ENCODE measurements around the gene CSMD2.

The CSMD2 gene

GRCh38 chr1:33932871-33933270, 232.2 kb downstream of the CSMD2 start:
- TF ChIP-seq, protein P1, sequence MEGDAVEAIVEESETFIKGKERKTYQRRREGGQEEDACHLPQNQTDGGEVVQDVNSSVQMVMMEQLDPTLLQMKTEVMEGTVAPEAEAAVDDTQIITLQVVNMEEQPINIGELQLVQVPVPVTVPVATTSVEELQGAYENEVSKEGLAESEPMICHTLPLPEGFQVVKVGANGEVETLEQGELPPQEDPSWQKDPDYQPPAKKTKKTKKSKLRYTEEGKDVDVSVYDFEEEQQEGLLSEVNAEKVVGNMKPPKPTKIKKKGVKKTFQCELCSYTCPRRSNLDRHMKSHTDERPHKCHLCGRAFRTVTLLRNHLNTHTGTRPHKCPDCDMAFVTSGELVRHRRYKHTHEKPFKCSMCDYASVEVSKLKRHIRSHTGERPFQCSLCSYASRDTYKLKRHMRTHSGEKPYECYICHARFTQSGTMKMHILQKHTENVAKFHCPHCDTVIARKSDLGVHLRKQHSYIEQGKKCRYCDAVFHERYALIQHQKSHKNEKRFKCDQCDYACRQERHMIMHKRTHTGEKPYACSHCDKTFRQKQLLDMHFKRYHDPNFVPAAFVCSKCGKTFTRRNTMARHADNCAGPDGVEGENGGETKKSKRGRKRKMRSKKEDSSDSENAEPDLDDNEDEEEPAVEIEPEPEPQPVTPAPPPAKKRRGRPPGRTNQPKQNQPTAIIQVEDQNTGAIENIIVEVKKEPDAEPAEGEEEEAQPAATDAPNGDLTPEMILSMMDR (IDR thresholded peaks at IDR 0.05; ENCODE audit: borderline replicate concordance, extremely low read depth, low read length, poor library complexity, severe bottlenecking): no peak
- TF ChIP-seq EZH2 (IDR thresholded peaks at IDR 0.05; ENCODE audit: borderline replicate concordance, low read depth, low read length, severe bottlenecking): no peak
- Histone ChIP-seq H3K4me2 (ENCODE audit: insufficient read depth, low read length) (no peak overlapping the region), H3K27ac (ENCODE audit: low read length) (no peak overlapping the region), H3K4me3 (ENCODE audit: low read depth in 1 of 2, low read length in 2 of 2) (no peak overlapping the region), H3K4me1 (ENCODE audit: insufficient read depth, low read length) (no peaks in the 10 kb centered on the region), H3K9ac (ENCODE audit: low read depth, low read length) (no peak overlapping the region), H3K9me3 (ENCODE audit: insufficient read depth, low read length, severe bottlenecking) (no peaks in the 10 kb centered on the region), H2AFZ (ENCODE audit: low read depth, low read length) (no peak overlapping the region), H3K79me2 (ENCODE audit: insufficient read depth, low read length) (no peaks in the 10 kb centered on the region), H4K20me1 (ENCODE audit: insufficient read depth, low read length) (no peaks in the 10 kb centered on the region), H3K36me3 (ENCODE audit: insufficient read depth, low read length) (no peaks in the 10 kb centered on the region), H3K27me3 (ENCODE audit: insufficient read depth, low read length, poor library complexity) (no peaks in the 10 kb centered on the region)
- DNase-seq (no peak), ATAC-seq (ENCODE audit: insufficient read depth, low read depth) (no peak)

- H3K4me1 ChIP-seq (ENCODE audit: insufficient read depth, low read length): no peaks in the 10 kb centered on the region
- no peaks in the 10 kb centered on the region for H3K79me2 ChIP-seq (ENCODE audit: insufficient read depth, low read length)
- H4K20me1 ChIP-seq (ENCODE audit: insufficient read depth, low read length): no peaks in the 10 kb centered on the region
- H3K27ac ChIP-seq (ENCODE audit: low read length): no peak overlapping the region
- DNase-seq (no peak), ATAC-seq (ENCODE audit: insufficient read depth, low read depth) (no peak)
- H3K9me3 ChIP-seq (ENCODE audit: insufficient read depth, low read length, severe bottlenecking): no peaks in the 10 kb centered on the region
- H3K27me3 ChIP-seq (ENCODE audit: insufficient read depth, low read length, poor library complexity): no peaks in the 10 kb centered on the region
- TF ChIP-seq EZH2 (IDR thresholded peaks at IDR 0.05; ENCODE audit: borderline replicate concordance, low read depth, low read length, severe bottlenecking): no peak
- TF ChIP-seq, protein P1 (IDR thresholded peaks at IDR 0.05; ENCODE audit: borderline replicate concordance, extremely low read depth, low read length, poor library complexity, severe bottlenecking): no peak
- H3K9ac ChIP-seq (ENCODE audit: low read depth, low read length): no peak overlapping the region
- no peaks in the 10 kb centered on the region for H3K36me3 ChIP-seq (ENCODE audit: insufficient read depth, low read length)
- no peak overlapping the region for H2AFZ ChIP-seq (ENCODE audit: low read depth, low read length)
- H3K4me2 ChIP-seq (ENCODE audit: insufficient read depth, low read length): no peak overlapping the region
- no peak overlapping the region for H3K4me3 ChIP-seq (ENCODE audit: low read depth in 1 of 2, low read length in 2 of 2)
These were observed 233.9 kb downstream of the CSMD2 start for GRCh38 chr1:33931111-33931475.

GRCh38 chr1:33930346-33931110, 234.5 kb downstream of the CSMD2 start:
- Histone ChIP-seq H3K27ac (ENCODE audit: low read length) (no peak overlapping the region), H3K9me3 (ENCODE audit: insufficient read depth, low read length, severe bottlenecking) (no peaks in the 10 kb centered on the region), H3K9ac (ENCODE audit: low read depth, low read length) (no peak overlapping the region), H3K79me2 (ENCODE audit: insufficient read depth, low read length) (no peaks in the 10 kb centered on the region), H3K4me3 (ENCODE audit: low read depth in 1 of 2, low read length in 2 of 2) (no peak overlapping the region), H2AFZ (ENCODE audit: low read depth, low read length) (no peak overlapping the region), H3K27me3 (ENCODE audit: insufficient read depth, low read length, poor library complexity) (no peaks in the 10 kb centered on the region), H3K4me1 (ENCODE audit: insufficient read depth, low read length) (no peaks in the 10 kb centered on the region), H4K20me1 (ENCODE audit: insufficient read depth, low read length) (no peaks in the 10 kb centered on the region), H3K36me3 (ENCODE audit: insufficient read depth, low read length) (no peaks in the 10 kb centered on the region), H3K4me2 (ENCODE audit: insufficient read depth, low read length) (no peak overlapping the region)
- TF ChIP-seq, protein P1 (IDR thresholded peaks at IDR 0.05; ENCODE audit: borderline replicate concordance, extremely low read depth, low read length, poor library complexity, severe bottlenecking): no peak
- no peak for TF ChIP-seq EZH2 (IDR thresholded peaks at IDR 0.05; ENCODE audit: borderline replicate concordance, low read depth, low read length, severe bottlenecking)
- ATAC-seq (ENCODE audit: insufficient read depth, low read depth) (no peak), DNase-seq (no peak)
